Activated naive CD4-positive, alpha-beta T cell treated with anti-CD3 and anti-CD28 coated beads, Interleukin-2, amount 50 U/mL, for 16 hours (primary cell): ENCODE results near the gene CACNA1H.
A peak's percentile ranks its signal among the peaks of the same experiment; 100 is the strongest.
"Not testable (repeated sequence)": the region's sequence is repeated elsewhere in the genome, so short reads cannot be mapped to it uniquely, and the experiment has no call there.

Experiments
- DNase-seq: peaks from one replicate; pipeline ENCODE4 v3.0.0-alpha.2; 2020

The CACNA1H gene

DNA sequence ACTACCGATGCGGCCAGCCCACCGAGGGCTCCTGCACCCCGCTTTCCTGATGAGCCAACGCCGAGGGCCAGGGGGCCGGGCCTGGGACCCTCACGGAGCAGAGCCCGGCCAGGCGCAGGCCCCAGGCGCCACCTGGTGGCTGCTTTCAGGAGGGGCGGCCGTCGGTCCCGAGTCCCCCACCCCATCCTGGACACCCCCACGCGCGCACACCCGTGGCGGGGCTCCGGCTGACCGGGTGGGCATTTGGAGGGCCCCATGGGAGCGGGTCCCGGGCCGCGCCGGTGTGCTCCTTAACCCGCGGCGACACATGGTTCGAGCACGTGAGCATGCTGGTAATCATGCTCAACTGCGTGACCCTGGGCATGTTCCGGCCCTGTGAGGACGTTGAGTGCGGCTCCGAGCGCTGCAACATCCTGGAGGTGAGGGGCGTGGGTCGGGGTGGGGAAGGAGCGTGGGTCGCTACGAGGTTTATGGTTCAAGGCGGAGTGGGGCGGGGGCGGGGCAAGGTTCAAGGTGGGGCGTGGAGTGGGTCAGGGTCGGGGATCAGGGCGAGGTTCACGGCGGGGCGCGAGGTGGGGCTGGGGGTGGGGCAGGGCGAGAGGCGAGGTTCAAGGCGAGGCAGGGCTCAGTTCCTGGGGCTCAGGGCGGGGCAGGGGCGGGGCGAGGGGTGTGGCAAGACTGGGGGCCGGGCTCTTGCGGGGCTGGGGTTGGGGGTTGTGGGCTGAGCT lies 41.9 kb downstream of the CACNA1H start:
- DNase-seq, result peak; percentile 31

GRCh38 chr16:1195393-1195666 lies 42.4 kb downstream of the CACNA1H start:
- DNase-seq, result no peak

GRCh38 chr16:1196494-1196893 lies 43.6 kb downstream of the CACNA1H start:
- no peak for DNase-seq

DNA sequence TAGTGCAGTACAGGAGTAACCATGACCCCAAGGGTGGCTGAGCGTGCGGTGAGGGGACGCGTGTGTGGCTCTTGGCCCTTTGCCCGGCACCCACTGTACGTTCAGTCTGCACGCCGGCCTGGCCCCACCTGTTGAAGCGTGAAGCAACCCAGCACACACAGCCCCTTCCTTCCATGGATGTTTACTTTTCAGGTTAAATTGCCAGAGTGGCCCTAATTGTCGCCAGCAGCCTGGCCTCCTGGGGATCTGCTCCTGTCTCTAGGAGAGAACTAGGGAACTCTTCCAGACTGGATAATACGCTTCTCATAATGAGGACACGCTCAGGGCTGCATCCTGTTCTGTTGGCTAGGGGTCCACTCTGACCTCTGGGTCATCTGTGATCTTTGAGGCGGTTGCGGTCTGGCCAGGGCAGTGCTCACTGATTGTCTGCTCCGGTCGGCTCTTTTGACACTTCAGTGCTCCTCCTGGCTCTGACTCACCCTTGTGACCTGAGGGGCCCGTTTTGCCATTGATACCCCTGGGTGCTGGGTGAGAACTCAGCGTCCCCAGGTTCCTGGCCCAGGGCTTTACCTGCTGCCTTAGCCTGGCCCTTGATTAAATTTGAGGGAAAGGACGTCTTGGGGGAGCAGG lies 44.4 kb downstream of the CACNA1H start:
- DNase-seq, result no peak

DNA sequence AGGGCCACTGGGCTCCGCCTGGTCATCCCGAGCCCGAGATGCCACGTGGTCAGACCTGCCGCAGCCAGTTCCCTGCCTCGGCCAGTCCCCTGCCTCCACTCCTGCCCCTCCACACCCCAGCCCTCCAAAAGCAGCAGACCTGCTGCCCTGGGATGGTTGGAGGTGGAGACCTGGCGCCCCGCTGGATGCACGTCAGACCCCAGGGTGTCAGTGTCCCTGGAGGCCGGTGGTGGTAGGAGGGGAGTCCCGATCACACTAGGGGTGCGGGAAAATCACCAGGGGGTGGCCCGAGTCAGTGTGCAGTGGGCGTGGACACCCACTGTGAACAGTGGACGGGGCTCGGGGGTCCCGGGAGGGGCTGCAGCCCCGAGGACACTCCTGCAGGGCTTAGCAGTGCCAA lies 45.3 kb downstream of the CACNA1H start:
- no peak for DNase-seq

- DNase-seq, result not testable (repeated sequence)
These were observed 45.9 kb downstream of the CACNA1H start for GRCh38 chr16:1198671-1199346.

DNA sequence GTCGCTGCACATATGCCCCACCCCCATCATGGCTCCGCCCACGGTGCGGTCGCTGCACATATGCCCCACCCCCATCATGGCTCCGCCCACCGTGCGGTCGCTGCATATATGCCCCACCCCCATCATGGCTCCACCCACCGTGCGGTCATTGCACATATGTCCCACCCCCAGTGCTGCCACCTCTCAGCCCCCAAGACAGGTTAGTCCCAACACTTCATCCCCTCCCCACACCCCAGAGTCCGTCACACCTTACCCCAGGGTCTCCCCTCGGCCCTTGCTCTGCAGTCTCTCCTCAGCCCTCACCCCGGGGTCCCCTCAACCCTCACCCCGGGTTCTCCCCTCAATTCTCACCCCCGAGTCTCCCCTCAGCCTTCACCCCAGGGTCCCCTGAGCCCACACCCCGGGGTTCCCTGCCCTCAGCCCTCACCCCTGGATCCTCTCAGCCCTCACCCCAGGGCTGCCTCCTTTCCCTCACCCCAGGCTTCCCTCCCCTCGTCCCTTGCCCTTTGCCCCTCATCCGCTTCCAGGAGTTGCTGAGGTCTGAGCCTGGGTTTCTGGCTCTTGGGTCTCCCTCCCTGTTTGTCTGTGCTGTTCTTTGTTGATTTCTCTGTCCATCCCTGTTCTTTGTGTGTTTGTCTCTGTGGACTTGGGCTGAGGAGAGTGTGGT lies 46.6 kb downstream of the CACNA1H start:
- DNase-seq, result no peak

DNA sequence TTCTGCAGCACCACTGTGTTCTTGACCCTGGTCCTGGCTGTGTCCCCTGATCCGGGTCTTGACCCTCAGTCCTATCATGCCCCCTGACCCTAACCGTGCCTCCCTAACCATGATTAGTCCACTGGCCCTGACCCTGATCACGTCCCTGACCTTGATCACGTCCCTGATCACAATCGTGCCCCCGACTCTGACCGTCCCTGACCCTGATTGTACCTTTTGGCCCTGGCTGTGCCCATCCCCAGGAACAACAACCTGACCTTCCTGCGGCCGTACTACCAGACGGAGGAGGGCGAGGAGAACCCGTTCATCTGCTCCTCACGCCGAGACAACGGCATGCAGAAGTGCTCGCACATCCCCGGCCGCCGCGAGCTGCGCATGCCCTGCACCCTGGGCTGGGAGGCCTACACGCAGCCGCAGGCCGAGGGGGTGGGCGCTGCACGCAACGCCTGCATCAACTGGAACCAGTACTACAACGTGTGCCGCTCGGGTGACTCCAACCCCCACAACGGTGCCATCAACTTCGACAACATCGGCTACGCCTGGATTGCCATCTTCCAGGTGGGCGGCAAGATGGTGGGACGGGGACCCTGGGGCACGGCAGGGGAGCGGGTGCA lies 47.2 kb downstream of the CACNA1H start:
- DNase-seq, result no peak

DNA sequence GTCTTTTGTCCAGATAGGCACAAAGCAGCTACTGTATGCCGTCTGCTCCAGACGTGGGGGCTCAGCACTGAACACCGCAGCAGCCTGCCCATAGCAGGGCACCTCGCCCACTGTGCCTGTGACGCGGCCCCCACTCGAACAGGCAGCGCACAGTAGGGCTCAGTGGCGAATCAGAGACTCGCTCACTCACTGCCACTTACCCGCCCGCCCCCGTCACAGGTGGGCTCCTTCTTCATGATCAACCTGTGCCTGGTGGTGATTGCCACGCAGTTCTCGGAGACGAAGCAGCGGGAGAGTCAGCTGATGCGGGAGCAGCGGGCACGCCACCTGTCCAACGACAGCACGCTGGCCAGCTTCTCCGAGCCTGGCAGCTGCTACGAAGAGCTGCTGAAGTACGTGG lies 48.5 kb downstream of the CACNA1H start:
- no peak for DNase-seq

DNA sequence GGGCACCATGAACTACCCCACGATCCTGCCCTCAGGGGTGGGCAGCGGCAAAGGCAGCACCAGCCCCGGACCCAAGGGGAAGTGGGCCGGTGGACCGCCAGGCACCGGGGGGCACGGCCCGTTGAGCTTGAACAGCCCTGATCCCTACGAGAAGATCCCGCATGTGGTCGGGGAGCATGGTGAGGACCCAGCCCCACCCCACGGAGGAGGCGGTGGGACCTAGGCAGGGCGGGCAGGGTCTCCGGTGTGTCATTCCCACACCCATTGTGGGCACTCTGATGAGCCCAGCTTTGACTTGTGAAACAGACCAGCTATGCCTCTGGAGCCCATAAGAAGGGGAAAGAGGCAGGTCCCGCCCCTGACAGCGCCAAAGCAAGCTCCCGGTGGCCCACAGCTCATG lies 49.4 kb downstream of the CACNA1H start:
- DNase-seq, result no peak

DNA sequence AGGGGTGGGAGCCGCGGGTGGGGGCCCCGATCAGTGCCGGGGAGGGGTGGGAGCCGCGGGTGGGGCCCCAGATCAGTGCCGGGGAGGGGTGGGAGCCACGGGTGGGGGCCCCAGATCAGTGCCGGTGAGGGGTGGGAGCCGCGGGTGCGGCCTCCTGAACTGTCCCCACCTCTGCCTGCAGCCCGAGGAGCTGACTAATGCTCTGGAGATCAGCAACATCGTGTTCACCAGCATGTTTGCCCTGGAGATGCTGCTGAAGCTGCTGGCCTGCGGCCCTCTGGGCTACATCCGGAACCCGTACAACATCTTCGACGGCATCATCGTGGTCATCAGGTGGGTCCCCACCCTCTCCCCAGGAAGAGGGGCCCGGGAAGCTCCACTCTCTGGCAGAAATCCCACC lies 52.0 kb downstream of the CACNA1H start:
- DNase-seq, result no peak

DNA sequence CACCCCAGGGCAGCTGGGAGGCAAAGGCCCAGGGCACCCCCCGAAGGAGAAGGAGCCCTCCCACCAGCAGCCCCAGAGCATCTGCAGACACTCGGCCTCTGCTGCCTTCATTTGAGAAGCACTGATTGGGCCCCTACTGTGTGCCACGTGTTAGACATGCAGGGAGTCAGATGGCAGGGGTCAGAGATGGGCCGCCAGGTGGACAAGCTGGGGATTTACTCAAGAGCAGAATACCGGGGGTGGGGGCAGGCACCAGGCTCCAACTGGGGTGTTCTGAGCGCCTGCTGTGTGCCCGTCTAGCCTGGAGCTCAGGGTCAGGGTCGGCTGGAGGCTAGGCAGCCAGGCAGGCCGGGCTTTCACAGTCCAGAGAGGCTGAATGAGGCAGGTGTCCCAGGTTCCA lies 53.4 kb downstream of the CACNA1H start:
- no peak for DNase-seq

- DNase-seq, result no peak
These were observed 53.9 kb downstream of the CACNA1H start for GRCh38 chr16:1206786-1207185.

DNA sequence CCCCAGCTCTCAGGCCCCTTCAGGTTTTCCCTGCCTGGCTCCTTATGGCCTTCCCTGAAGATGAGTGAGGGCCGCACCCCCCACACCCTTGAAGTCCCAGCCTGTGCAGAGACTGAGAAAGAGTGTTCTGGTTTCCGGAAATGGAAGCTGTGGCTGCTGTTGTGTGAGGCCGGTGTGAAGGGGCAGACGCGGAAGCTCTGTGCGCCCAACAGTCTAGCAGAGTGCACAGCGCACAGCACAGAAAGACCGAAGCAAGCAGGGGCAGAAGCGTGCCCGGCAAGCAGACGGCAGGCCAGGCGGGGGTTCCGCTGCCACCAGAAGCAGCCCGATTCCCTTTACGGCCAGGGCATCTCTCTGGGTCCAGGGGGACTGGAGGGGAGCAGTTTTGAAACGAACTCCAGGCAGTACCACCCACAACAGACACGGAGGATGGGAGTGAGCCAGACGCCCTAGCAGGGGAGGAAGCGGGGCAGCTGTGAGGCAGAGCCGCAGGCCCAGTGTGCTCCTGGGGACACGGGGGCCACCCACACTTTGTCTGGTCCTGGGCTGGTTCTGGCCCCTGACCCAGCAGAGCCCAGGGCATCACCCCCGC lies 55.4 kb downstream of the CACNA1H start:
- DNase-seq, result no peak

DNA sequence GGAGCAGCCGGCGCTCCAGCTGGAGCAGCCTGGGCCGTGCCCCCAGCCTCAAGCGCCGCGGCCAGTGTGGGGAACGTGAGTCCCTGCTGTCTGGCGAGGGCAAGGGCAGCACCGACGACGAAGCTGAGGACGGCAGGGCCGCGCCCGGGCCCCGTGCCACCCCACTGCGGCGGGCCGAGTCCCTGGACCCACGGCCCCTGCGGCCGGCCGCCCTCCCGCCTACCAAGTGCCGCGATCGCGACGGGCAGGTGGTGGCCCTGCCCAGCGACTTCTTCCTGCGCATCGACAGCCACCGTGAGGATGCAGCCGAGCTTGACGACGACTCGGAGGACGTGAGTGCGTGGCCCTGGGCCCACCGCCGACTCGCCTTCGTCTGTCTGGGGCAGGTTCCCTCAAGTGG lies 56.2 kb downstream of the CACNA1H start:
- no peak for DNase-seq

GRCh38 chr16:1210461-1210860 lies 57.6 kb downstream of the CACNA1H start:
- DNase-seq, result no peak

- DNase-seq, result no peak
These were observed 58.8 kb downstream of the CACNA1H start for GRCh38 chr16:1211451-1212268.

GRCh38 chr16:1212616-1213194 lies 59.8 kb downstream of the CACNA1H start:
- DNase-seq, result no peak

DNA sequence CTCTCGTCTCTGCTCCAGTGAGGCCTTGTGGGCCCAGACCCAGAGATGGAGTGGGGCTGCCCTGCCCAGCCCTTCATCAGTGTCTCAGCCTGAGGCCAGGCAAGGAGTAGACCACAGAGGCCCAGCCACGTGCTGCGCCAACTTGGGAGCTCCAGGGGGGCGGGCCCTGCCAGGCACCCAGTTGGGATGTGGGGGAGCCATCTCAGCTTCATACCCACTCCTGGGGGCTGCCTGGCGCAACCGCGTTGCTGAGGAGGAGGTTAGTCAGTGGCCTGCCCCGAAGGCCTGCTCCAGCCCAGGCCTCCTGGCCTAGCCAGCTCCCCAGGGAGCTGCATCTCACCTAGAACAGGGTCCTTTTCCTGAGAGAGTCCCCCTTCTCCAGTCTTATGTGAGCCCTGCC lies 60.3 kb downstream of the CACNA1H start:
- no peak for DNase-seq

- DNase-seq, result no peak
These were observed 61.0 kb downstream of the CACNA1H start for GRCh38 chr16:1213796-1214372.

GRCh38 chr16:1214719-1215118 lies 61.8 kb downstream of the CACNA1H start:
- DNase-seq, result no peak
